Keratinocyte (primary cell): Measurements from ENCODE around the gene SIGLEC15. TPM values are rescaled to one million over a fixed set of nuclear protein-coding genes. Genes with fewer than 3 reads are reported as not detected.
A peak's percentile ranks its signal among the peaks of the same experiment; 100 is the strongest.

ENCODE experiments used
- DNase-seq: peaks from one replicate; pipeline ENCODE4 v3.0.0-alpha.2; 2011; ENCODE audit warnings: low read depth, missing footprints, low spot score
- FAIRE-seq: peaks from 2 replicates; lab custom pipeline; 2011; peaks lifted over from hg19 to GRCh38; lab: Jason Lieb, UNC
- H2AFZ ChIP-seq: 2 replicates; pipeline ENCODE4 v1.6.0; 2012; ENCODE audit warnings: low read length, control low read depth, inconsistent platforms; ENCODE audit not compliant: control insufficient read depth
- H3K27ac ChIP-seq: 2 replicates; pipeline ENCODE4 v1.5.1; 2011; ENCODE audit warnings: low read length; ENCODE audit not compliant: control insufficient read depth, insufficient read depth
- H3K27me3 ChIP-seq: 3 replicates; pipeline ENCODE4 v1.6.0; 2011; ENCODE audit warnings: low read length; ENCODE audit not compliant: control insufficient read depth, insufficient read depth; ENCODE audit errors: extremely low read depth
- H3K36me3 ChIP-seq, 2 experiments: 2 replicates in 1 of 2; 3 replicates in 1 of 2; pipeline ENCODE4 v1.5.1; 2011; ENCODE audit warnings: low read length in 2 of 2, mild to moderate bottlenecking in 1 of 2; ENCODE audit not compliant: control insufficient read depth in 2 of 2, insufficient read depth in 2 of 2; ENCODE audit errors: extremely low read depth in 1 of 2
- H3K4me1 ChIP-seq: 3 replicates; pipeline ENCODE4 v1.5.1; 2011; ENCODE audit warnings: low read length; ENCODE audit not compliant: control insufficient read depth, insufficient read depth; ENCODE audit errors: extremely low read depth
- H3K4me2 ChIP-seq: 3 replicates; pipeline ENCODE4 v1.6.0; 2011; ENCODE audit warnings: low read depth, low read length; ENCODE audit not compliant: control insufficient read depth, insufficient read depth; ENCODE audit errors: extremely low read depth
- H3K4me3 ChIP-seq, 3 experiments: fragments of 200-600 bp in 1 of 3; sonication (generic) in 1 of 3; 2 replicates in 2 of 3; 3 replicates in 1 of 3; pipeline ENCODE4 v1.5.1; 2011 to 2016; ENCODE audit warnings: low read length in 3 of 3, mild to moderate bottlenecking in 3 of 3, control low read depth in 2 of 3, inconsistent platforms in 1 of 3, low read depth in 1 of 3, mixed read lengths in 1 of 3, mixed run types in 1 of 3, moderate library complexity in 1 of 3; ENCODE audit not compliant: control insufficient read depth in 2 of 3, insufficient read depth in 2 of 3; ENCODE audit errors: extremely low read depth in 1 of 3
- H3K79me2 ChIP-seq: 2 replicates; pipeline ENCODE4 v1.6.0; 2012; ENCODE audit warnings: low read length; ENCODE audit not compliant: control insufficient read depth, insufficient read depth
- H3K9ac ChIP-seq: 3 replicates; pipeline ENCODE4 v1.6.0; 2011; ENCODE audit warnings: low read length; ENCODE audit not compliant: control insufficient read depth, insufficient read depth; ENCODE audit errors: extremely low read depth
- H3K9me1 ChIP-seq: 3 replicates; pipeline ENCODE4 v1.6.0; 2011; ENCODE audit warnings: low read length; ENCODE audit not compliant: control insufficient read depth, insufficient read depth; ENCODE audit errors: extremely low read depth
- H3K9me3 ChIP-seq: 2 replicates; pipeline ENCODE4 v1.5.1; 2012; ENCODE audit warnings: low read depth, low read length; ENCODE audit not compliant: control insufficient read depth
- H4K20me1 ChIP-seq: 3 replicates; pipeline ENCODE4 v1.6.0; 2011; ENCODE audit warnings: low read length; ENCODE audit not compliant: control insufficient read depth, insufficient read depth; ENCODE audit errors: extremely low read depth
- CTCF ChIP-seq, 3 experiments: IDR thresholded peaks in 1 of 3; conservative IDR thresholded peaks in 1 of 3; optimal IDR thresholded peaks in 1 of 3; 2 replicates in 2 of 3; 3 replicates in 1 of 3; pipeline versions ENCODE3 to v1.5.1; 2011; ENCODE audit warnings: low read length in 3 of 3, mild to moderate bottlenecking in 3 of 3, moderate library complexity in 2 of 3, control low read depth in 1 of 3, inconsistent platforms in 1 of 3; ENCODE audit not compliant: insufficient read depth in 2 of 3; ENCODE audit errors: extremely low read depth in 1 of 3
- EZH2 ChIP-seq: IDR thresholded peaks from one replicate; pipeline ENCODE4 v1.6.1; 2012; ENCODE audit warnings: inconsistent platforms, mild to moderate bottlenecking, low read length, moderate library complexity
- dilution Hi-C: fragments of 300-500 bp; cut with MboI; formaldehyde crosslinking; loops from one replicate; pipeline ENCODE4 v1.7.0; 2020; ENCODE audit warnings: low sequenced_read_pairs; ENCODE audit not compliant: extremely low pct_ligation_motif_present
- polyA plus RNA-seq, 5 experiments: library from polyadenylated mRNA; depleted of rRNA in 3 of 5; stranded (reverse) in 3 of 5; stranded (forward) in 1 of 5; unstranded in 1 of 5; fragments of >200 nt; gene quantifications; 1 replicate in 1 of 5; 2 replicates in 3 of 5; 3 replicates in 1 of 5; pipeline versions ENCODE4 v1.2.1 to v1.2.3, GENCODE V29; 2011 to 2012; ENCODE audit warnings: missing spikeins in 2 of 5, low read depth in 1 of 5, low replicate concordance in 1 of 5

The SIGLEC15 gene
- polyA plus RNA-seq, 1 donor (not counting 4 experiments of a cell fraction or from before 2014, with no cell fraction given) = not detected

GRCh38 chr18:45879681-45880655 is 54.5 kb downstream of the SIGLEC15 start:
- FAIRE-seq = peak; percentile 43
- TF ChIP-seq CTCF (optimal IDR thresholded peaks at IDR 0.05 in 1 of 3, IDR thresholded peaks at IDR 0.05 in 1 of 3, conservative IDR thresholded peaks at IDR 0.05 in 1 of 3; ENCODE audit: extremely low read depth in 1 of 3, insufficient read depth in 2 of 3, low read length in 3 of 3) (peak; percentile 97 to 100 (median 99)), EZH2 (no peak)
- no peaks in the 10 kb centered on the region for H3K27me3 ChIP-seq

GRCh38 chr18:45880876-45881558 is 55.5 kb downstream of the SIGLEC15 start:
- no peaks in the 10 kb centered on the region for H4K20me1 ChIP-seq
- H3K9me3 ChIP-seq = no peaks in the 10 kb centered on the region
- dilution Hi-C loops = no loop called here
- H3K9ac ChIP-seq = no peak overlapping the region
- no peaks in the 10 kb centered on the region for H3K27me3 ChIP-seq
- FAIRE-seq (no peak), DNase-seq (no peak)
- no peak overlapping the region for H3K4me3 ChIP-seq
- H3K27ac ChIP-seq = no peak overlapping the region
- H3K79me2 ChIP-seq = no peaks in the 10 kb centered on the region
- no peaks in the 10 kb centered on the region for H3K9me1 ChIP-seq
- H2AFZ ChIP-seq = no peak overlapping the region
- no peaks in the 10 kb centered on the region for H3K4me1 ChIP-seq
- no peak overlapping the region for H3K4me2 ChIP-seq
- no peak for TF ChIP-seq CTCF (optimal IDR thresholded peaks at IDR 0.05 in 1 of 3, IDR thresholded peaks at IDR 0.05 in 1 of 3, conservative IDR thresholded peaks at IDR 0.05 in 1 of 3; ENCODE audit: extremely low read depth in 1 of 3, insufficient read depth in 2 of 3, low read length in 3 of 3)
- TF ChIP-seq EZH2 = no peak
- H3K36me3 ChIP-seq = peaks cover 8 to 16% of the 10 kb centered on the region in 2 experiments

More at GRCh38 chr18:45879681-45880655, 54.5 kb downstream of the SIGLEC15 start:
- Histone ChIP-seq H3K9me3 (no peaks in the 10 kb centered on the region), H3K79me2 (no peaks in the 10 kb centered on the region), H3K9me1 (no peaks in the 10 kb centered on the region), H3K4me3 (no peak overlapping the region), H2AFZ (no peak overlapping the region), H4K20me1 (no peaks in the 10 kb centered on the region), H3K36me3 (peaks cover 10 to 16% of the 10 kb centered on the region in 2 experiments), H3K9ac (no peak overlapping the region), H3K4me1 (no peaks in the 10 kb centered on the region), H3K4me2 (no peak overlapping the region), H3K27ac (no peak overlapping the region)
- DNase-seq = no peak
- dilution Hi-C loops = no loop called here
